ENCODE data around the gene MEPE.

The MEPE gene

GRCh38 chr4:87853891-87854290, 21.1 kb downstream of the MEPE start:
- H3K4me3 ChIP-seq (ENCODE audit: low read depth in 1 of 5, low read length in 5 of 5) = no peak overlapping the region
- no peaks in the 10 kb centered on the region for H3K9me3 ChIP-seq (ENCODE audit: control insufficient read depth in 5 of 5, low read length in 5 of 5)
- H3K36me3 ChIP-seq (ENCODE audit: control insufficient read depth in 5 of 5, insufficient read depth in 5 of 5, low read length in 5 of 5) = no peaks in the 10 kb centered on the region
- no peak overlapping the region for H3K9ac ChIP-seq (ENCODE audit: low read length in 5 of 5)
- H3K27ac ChIP-seq (ENCODE audit: low read depth, low read length) = no peak overlapping the region
- H3K4me1 ChIP-seq (ENCODE audit: control insufficient read depth in 5 of 5, insufficient read depth in 5 of 5, low read length in 5 of 5) = peaks cover 0 to 17% (median 3%) of the 10 kb centered on the region in 5 donors
- H3K27me3 ChIP-seq (ENCODE audit: control insufficient read depth in 5 of 5, insufficient read depth in 4 of 5, low read length in 5 of 5) = no peaks in the 10 kb centered on the region

GRCh38 chr4:87855559-87855958, 22.8 kb downstream of the MEPE start:
- Histone ChIP-seq H3K4me1 (ENCODE audit: control insufficient read depth in 5 of 5, insufficient read depth in 5 of 5, low read length in 5 of 5) (peaks cover 0 to 16% (median 0%) of the 10 kb centered on the region in 5 donors), H3K9me3 (ENCODE audit: control insufficient read depth in 5 of 5, low read length in 5 of 5) (no peaks in the 10 kb centered on the region), H3K27me3 (ENCODE audit: control insufficient read depth in 5 of 5, insufficient read depth in 4 of 5, low read length in 5 of 5) (no peaks in the 10 kb centered on the region), H3K4me3 (ENCODE audit: low read depth in 1 of 5, low read length in 5 of 5) (no peak overlapping the region), H3K27ac (ENCODE audit: low read depth, low read length) (no peak overlapping the region), H3K36me3 (ENCODE audit: control insufficient read depth in 5 of 5, insufficient read depth in 5 of 5, low read length in 5 of 5) (no peaks in the 10 kb centered on the region), H3K9ac (ENCODE audit: low read length in 5 of 5) (no peak overlapping the region)

GRCh38 chr4:87856816-87857215, 24.0 kb downstream of the MEPE start:
- Histone ChIP-seq H3K9me3 (ENCODE audit: control insufficient read depth in 5 of 5, low read length in 5 of 5) (no peaks in the 10 kb centered on the region), H3K27ac (ENCODE audit: low read depth, low read length) (no peak overlapping the region), H3K9ac (ENCODE audit: low read length in 5 of 5) (no peak overlapping the region), H3K36me3 (ENCODE audit: control insufficient read depth in 5 of 5, insufficient read depth in 5 of 5, low read length in 5 of 5) (no peaks in the 10 kb centered on the region), H3K27me3 (ENCODE audit: control insufficient read depth in 5 of 5, insufficient read depth in 4 of 5, low read length in 5 of 5) (no peaks in the 10 kb centered on the region), H3K4me3 (ENCODE audit: low read depth in 1 of 5, low read length in 5 of 5) (no peak overlapping the region), H3K4me1 (ENCODE audit: control insufficient read depth in 5 of 5, insufficient read depth in 5 of 5, low read length in 5 of 5) (peaks cover 0 to 16% (median 0%) of the 10 kb centered on the region in 5 donors)

- H3K9me3 ChIP-seq (ENCODE audit: control insufficient read depth in 5 of 5, low read length in 5 of 5) = no peaks in the 10 kb centered on the region
- no peak overlapping the region for H3K9ac ChIP-seq (ENCODE audit: low read length in 5 of 5)
- no peaks in the 10 kb centered on the region for H3K36me3 ChIP-seq (ENCODE audit: control insufficient read depth in 5 of 5, insufficient read depth in 5 of 5, low read length in 5 of 5)
- no peak overlapping the region for H3K4me3 ChIP-seq (ENCODE audit: low read depth in 1 of 5, low read length in 5 of 5)
- H3K27ac ChIP-seq (ENCODE audit: low read depth, low read length) = no peak overlapping the region
- no peaks in the 10 kb centered on the region for H3K27me3 ChIP-seq (ENCODE audit: control insufficient read depth in 5 of 5, insufficient read depth in 4 of 5, low read length in 5 of 5)
- H3K4me1 ChIP-seq (ENCODE audit: control insufficient read depth in 5 of 5, insufficient read depth in 5 of 5, low read length in 5 of 5) = peaks cover 0 to 16% (median 0%) of the 10 kb centered on the region in 5 donors
Observed at GRCh38 chr4:87857789-87858188, 25.0 kb downstream of the MEPE start.

- H3K4me3 ChIP-seq (ENCODE audit: low read depth in 1 of 5, low read length in 5 of 5) = no peak overlapping the region
- no peaks in the 10 kb centered on the region for H3K27me3 ChIP-seq (ENCODE audit: control insufficient read depth in 5 of 5, insufficient read depth in 4 of 5, low read length in 5 of 5)
- no peak overlapping the region for H3K27ac ChIP-seq (ENCODE audit: low read depth, low read length)
- peaks cover 0 to 20% (median 0%) of the 10 kb centered on the region in 5 donors for H3K4me1 ChIP-seq (ENCODE audit: control insufficient read depth in 5 of 5, insufficient read depth in 5 of 5, low read length in 5 of 5)
- H3K9ac ChIP-seq (ENCODE audit: low read length in 5 of 5) = no peak overlapping the region
- no peaks in the 10 kb centered on the region for H3K36me3 ChIP-seq (ENCODE audit: control insufficient read depth in 5 of 5, insufficient read depth in 5 of 5, low read length in 5 of 5)
- no peaks in the 10 kb centered on the region for H3K9me3 ChIP-seq (ENCODE audit: control insufficient read depth in 5 of 5, low read length in 5 of 5)
Observed at GRCh38 chr4:87862236-87862635, 29.5 kb downstream of the MEPE start.

- Histone ChIP-seq H3K27me3 (ENCODE audit: control insufficient read depth in 5 of 5, insufficient read depth in 4 of 5, low read length in 5 of 5) (no peaks in the 10 kb centered on the region), H3K9me3 (ENCODE audit: control insufficient read depth in 5 of 5, low read length in 5 of 5) (no peaks in the 10 kb centered on the region), H3K9ac (ENCODE audit: low read length in 5 of 5) (no peak overlapping the region), H3K4me1 (ENCODE audit: control insufficient read depth in 5 of 5, insufficient read depth in 5 of 5, low read length in 5 of 5) (peaks cover 0 to 20% (median 0%) of the 10 kb centered on the region in 5 donors), H3K27ac (ENCODE audit: low read depth, low read length) (no peak overlapping the region), H3K36me3 (ENCODE audit: control insufficient read depth in 5 of 5, insufficient read depth in 5 of 5, low read length in 5 of 5) (no peaks in the 10 kb centered on the region), H3K4me3 (ENCODE audit: low read depth in 1 of 5, low read length in 5 of 5) (no peak overlapping the region)
Observed at GRCh38 chr4:87863486-87863885, 30.7 kb downstream of the MEPE start.

- Histone ChIP-seq H3K9ac (ENCODE audit: low read length in 5 of 5) (no peak overlapping the region), H3K27me3 (ENCODE audit: control insufficient read depth in 5 of 5, insufficient read depth in 4 of 5, low read length in 5 of 5) (no peaks in the 10 kb centered on the region), H3K4me1 (ENCODE audit: control insufficient read depth in 5 of 5, insufficient read depth in 5 of 5, low read length in 5 of 5) (peaks cover 0 to 20% (median 0%) of the 10 kb centered on the region in 5 donors), H3K27ac (ENCODE audit: low read depth, low read length) (no peak overlapping the region), H3K9me3 (ENCODE audit: control insufficient read depth in 5 of 5, low read length in 5 of 5) (no peaks in the 10 kb centered on the region), H3K36me3 (ENCODE audit: control insufficient read depth in 5 of 5, insufficient read depth in 5 of 5, low read length in 5 of 5) (no peaks in the 10 kb centered on the region), H3K4me3 (ENCODE audit: low read depth in 1 of 5, low read length in 5 of 5) (no peak overlapping the region)
Observed at GRCh38 chr4:87864321-87864720, 31.6 kb downstream of the MEPE start.

- H3K36me3 ChIP-seq (ENCODE audit: control insufficient read depth in 5 of 5, insufficient read depth in 5 of 5, low read length in 5 of 5) = no peaks in the 10 kb centered on the region
- H3K4me1 ChIP-seq (ENCODE audit: control insufficient read depth in 5 of 5, insufficient read depth in 5 of 5, low read length in 5 of 5) = peaks cover 0 to 20% (median 0%) of the 10 kb centered on the region in 5 donors
- no peak overlapping the region for H3K9ac ChIP-seq (ENCODE audit: low read length in 5 of 5)
- H3K27ac ChIP-seq (ENCODE audit: low read depth, low read length) = peak overlapping the region; percentile 27
- no peak overlapping the region for H3K4me3 ChIP-seq (ENCODE audit: low read depth in 1 of 5, low read length in 5 of 5)
- H3K9me3 ChIP-seq (ENCODE audit: control insufficient read depth in 5 of 5, low read length in 5 of 5) = no peaks in the 10 kb centered on the region
- H3K27me3 ChIP-seq (ENCODE audit: control insufficient read depth in 5 of 5, insufficient read depth in 4 of 5, low read length in 5 of 5) = no peaks in the 10 kb centered on the region
Observed at GRCh38 chr4:87865288-87865687, 32.5 kb downstream of the MEPE start.

GRCh38 chr4:87865960-87866598, 33.3 kb downstream of the MEPE start:
- H3K4me1 ChIP-seq (ENCODE audit: control insufficient read depth in 5 of 5, insufficient read depth in 5 of 5, low read length in 5 of 5) = peaks cover 0 to 20% (median 0%) of the 10 kb centered on the region in 5 donors
- H3K4me3 ChIP-seq (ENCODE audit: low read depth in 1 of 5, low read length in 5 of 5) = no peak overlapping the region
- no peaks in the 10 kb centered on the region for H3K27me3 ChIP-seq (ENCODE audit: control insufficient read depth in 5 of 5, insufficient read depth in 4 of 5, low read length in 5 of 5)
- no peak overlapping the region for H3K9ac ChIP-seq (ENCODE audit: low read length in 5 of 5)
- H3K27ac ChIP-seq (ENCODE audit: low read depth, low read length) = peak overlapping the region; percentile 27
- no peaks in the 10 kb centered on the region for H3K9me3 ChIP-seq (ENCODE audit: control insufficient read depth in 5 of 5, low read length in 5 of 5)
- H3K36me3 ChIP-seq (ENCODE audit: control insufficient read depth in 5 of 5, insufficient read depth in 5 of 5, low read length in 5 of 5) = no peaks in the 10 kb centered on the region

- Histone ChIP-seq H3K4me1 (ENCODE audit: control insufficient read depth in 5 of 5, insufficient read depth in 5 of 5, low read length in 5 of 5) (peaks cover 0 to 32% (median 0%) of the 10 kb centered on the region in 5 donors), H3K36me3 (ENCODE audit: control insufficient read depth in 5 of 5, insufficient read depth in 5 of 5, low read length in 5 of 5) (no peaks in the 10 kb centered on the region), H3K4me3 (ENCODE audit: low read depth in 1 of 5, low read length in 5 of 5) (no peak overlapping the region), H3K9me3 (ENCODE audit: control insufficient read depth in 5 of 5, low read length in 5 of 5) (no peaks in the 10 kb centered on the region), H3K27ac (ENCODE audit: low read depth, low read length) (no peak overlapping the region), H3K27me3 (ENCODE audit: control insufficient read depth in 5 of 5, insufficient read depth in 4 of 5, low read length in 5 of 5) (no peaks in the 10 kb centered on the region), H3K9ac (ENCODE audit: low read length in 5 of 5) (no peak overlapping the region)
Observed at GRCh38 chr4:87868522-87868921, 35.8 kb downstream of the MEPE start.

All from subcutaneous abdominal adipose tissue (tissue), 5 donors.